Measurements from ENCODE around the gene NOL4L. TPM values are rescaled to one million over a fixed set of nuclear protein-coding genes. Genes with fewer than 3 reads are reported as not detected.
"Not testable (repeated sequence)": the region's sequence is repeated elsewhere in the genome, so short reads cannot be mapped to it uniquely, and the experiment has no call there.

The NOL4L gene
- polyA plus RNA-seq, 3 donors: 50.6 to 67.3 (median 57.2) TPM

DNA sequence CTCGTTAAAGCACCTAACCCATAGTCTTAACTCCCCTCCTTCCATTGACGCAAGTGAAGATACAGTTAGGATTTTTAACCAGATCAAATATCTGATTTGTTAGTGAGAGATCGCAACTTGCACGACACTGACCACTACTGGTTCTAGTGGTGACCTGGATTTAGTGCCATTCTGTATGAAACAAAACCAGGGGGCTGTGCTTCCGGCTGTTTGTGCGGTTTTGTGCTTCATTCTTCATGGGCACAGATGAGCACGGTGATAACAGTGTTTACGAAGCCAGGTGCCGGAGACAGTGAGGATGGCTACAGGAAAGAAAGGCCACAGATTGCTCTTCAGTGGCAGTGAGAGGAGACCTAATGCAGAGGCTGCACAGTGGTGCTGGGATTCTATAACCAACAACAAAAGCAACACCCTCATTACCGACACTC is 75.5 kb downstream of the NOL4L start:
- no peak for DNase-seq (ENCODE audit: extremely low read depth in 1 of 11, low read depth in 9 of 11, low spot score in 4 of 11)

DNA sequence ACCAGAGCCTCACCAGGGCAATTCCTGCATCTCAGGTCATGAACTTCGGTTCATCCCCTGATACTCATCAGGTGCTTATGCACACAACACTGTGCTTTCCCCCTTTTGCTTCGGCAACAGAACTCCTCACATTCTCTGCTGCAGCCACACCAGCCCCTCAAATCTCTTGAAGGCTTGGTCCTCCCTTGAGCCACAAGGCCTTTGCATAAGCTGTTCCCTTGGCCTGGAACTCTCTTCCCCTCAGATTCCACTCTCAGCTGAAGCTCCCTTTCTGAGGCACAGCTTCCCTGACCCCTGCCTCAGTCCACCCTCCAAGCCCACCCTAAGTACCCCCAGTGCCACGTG is 76.4 kb downstream of the NOL4L start:
- DNase-seq (ENCODE audit: extremely low read depth in 1 of 11, low read depth in 9 of 11, low spot score in 4 of 11): no peak

DNA sequence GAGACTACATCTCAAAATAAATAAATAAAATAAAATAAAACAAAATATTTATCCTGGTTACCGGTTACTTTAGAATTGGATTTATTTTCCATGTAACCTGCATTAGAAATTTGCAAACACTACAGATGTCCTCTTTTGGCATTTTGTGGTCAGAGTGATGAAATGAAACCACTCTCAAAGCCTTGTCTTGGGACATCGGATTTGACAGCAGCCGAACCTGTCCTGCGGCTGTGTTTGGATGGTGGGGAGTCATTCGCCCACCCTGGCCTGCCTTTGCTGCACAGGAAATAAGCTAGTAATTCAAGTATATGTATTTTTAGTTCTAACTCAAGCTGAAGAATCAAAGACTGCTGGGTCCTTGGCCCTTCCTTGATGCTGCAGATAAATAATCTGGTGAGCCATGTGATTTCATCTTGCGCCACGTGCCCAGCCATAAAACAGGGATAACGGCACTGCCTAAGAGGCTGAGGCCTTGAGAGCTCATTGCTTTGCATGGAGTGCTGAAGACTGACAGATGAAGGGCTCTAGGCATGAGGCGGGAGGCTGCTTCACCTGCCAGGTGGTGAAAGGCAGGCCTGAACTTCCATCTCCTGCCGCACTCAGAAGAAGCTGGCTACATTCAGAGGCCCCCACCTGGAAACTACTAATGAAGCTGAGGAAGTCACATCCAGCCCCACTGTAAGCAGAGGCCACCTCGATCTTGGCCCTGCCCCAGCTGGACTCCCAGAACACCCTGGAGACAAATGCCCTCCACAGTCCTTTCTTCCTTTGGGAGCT is 76.9 kb downstream of the NOL4L start:
- no peak for DNase-seq (ENCODE audit: extremely low read depth in 1 of 11, low read depth in 9 of 11, low spot score in 4 of 11)

DNA sequence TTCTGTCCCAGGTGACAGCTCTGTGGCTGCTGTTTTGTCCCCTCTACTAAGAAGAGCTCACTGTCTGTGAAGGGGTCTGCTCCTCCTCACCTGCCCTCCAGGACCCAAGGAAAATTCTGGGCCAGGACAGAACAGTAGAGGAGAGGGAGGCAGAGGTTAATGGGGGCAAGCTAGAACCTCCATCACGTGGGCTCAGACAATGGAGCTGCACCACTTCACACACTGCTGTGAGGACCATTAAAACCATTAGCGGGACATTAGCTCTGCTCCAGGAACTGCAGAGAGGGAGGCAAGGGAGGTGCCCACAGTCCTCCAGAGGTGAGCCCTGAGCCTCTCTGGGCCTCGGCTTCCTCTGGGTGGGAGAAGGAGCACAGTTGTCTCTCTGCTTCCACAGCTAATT is 78.4 kb downstream of the NOL4L start:
- no peak for DNase-seq (ENCODE audit: extremely low read depth in 1 of 11, low read depth in 9 of 11, low spot score in 4 of 11)

GRCh38 chr20:32505723-32506473 is 79.2 kb downstream of the NOL4L start:
- no peak for DNase-seq (ENCODE audit: extremely low read depth in 1 of 11, low read depth in 9 of 11, low spot score in 4 of 11)

DNA sequence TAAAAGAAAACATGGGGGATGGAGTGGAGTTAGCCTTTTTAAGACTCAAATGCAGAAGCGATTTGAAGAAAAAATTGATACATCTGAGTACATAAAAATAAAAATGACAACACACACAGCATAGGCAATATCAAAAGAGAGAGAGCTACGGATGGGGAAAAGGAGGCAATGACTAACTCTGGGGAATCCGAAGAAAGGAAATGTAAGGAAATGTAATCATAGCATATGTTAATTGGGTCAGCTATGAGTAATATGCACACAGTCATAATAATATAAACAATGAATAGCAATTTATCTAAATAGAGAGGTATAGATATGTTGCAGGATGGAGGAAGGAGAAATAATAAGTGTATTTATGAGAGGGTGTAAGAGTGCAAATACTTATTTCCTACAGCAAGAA is 83.4 kb downstream of the NOL4L start:
- DNase-seq (ENCODE audit: extremely low read depth in 1 of 11, low read depth in 9 of 11, low spot score in 4 of 11): no peak

DNA sequence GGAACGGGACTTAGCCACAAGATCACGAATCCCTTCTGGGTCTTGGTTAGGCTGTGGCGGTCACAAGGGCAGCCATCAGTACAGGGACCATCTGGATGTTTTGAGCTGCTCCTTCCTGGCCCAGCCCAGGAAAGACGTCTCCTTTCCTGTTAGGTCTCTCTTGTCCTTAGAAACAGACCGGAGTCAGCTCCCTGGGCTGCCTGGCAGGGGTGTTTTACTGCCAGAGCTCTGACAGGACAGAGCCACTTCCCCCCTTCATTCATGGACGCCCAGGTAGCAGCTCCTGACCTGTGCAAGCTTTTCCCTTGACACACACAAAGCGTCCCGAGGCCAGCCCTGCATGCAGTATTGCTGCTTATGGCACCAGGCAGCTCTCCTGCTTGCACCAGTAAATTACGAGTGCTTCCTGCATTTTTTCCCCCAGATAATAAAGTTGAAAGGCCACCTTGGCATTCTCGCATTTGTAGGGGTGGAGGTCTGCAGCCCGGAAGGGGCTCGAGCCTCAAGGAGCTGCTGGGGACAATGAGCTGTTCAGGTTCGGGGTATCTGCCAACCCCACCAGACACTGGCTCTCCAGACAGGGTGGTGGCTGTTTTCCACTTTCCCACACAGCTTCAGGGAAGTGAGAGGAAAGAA is 87.4 kb downstream of the NOL4L start:
- DNase-seq (ENCODE audit: extremely low read depth in 1 of 11, low read depth in 9 of 11, low spot score in 4 of 11): no peak

GRCh38 chr20:32496811-32497533 is 88.2 kb downstream of the NOL4L start:
- DNase-seq (ENCODE audit: extremely low read depth in 1 of 11, low read depth in 9 of 11, low spot score in 4 of 11): no peak

DNA sequence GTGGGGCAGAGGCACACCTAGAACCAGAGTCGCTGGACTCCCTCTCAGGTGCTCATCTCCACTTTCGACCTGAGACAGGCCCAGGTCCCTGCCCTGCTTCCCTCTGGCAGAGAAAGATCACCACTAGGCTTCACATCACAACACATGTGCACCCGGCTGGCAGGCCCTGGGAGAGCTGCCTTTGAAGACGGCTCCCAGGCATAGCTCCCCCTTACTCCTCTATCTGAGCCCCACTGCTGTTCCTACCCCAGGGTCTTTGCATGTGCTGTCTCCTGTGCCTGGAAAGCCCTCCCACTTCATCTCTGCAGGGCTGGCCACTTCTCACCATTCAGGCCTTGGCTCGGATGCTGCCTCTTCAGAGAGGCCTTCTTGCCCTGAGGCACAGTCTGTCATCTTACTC is 89.2 kb downstream of the NOL4L start:
- no peak for DNase-seq (ENCODE audit: extremely low read depth in 1 of 11, low read depth in 9 of 11, low spot score in 4 of 11)

- no peak for DNase-seq (ENCODE audit: extremely low read depth in 1 of 11, low read depth in 9 of 11, low spot score in 4 of 11)
Measured at GRCh38 chr20:32495217-32495565, 89.9 kb downstream of the NOL4L start.

DNA sequence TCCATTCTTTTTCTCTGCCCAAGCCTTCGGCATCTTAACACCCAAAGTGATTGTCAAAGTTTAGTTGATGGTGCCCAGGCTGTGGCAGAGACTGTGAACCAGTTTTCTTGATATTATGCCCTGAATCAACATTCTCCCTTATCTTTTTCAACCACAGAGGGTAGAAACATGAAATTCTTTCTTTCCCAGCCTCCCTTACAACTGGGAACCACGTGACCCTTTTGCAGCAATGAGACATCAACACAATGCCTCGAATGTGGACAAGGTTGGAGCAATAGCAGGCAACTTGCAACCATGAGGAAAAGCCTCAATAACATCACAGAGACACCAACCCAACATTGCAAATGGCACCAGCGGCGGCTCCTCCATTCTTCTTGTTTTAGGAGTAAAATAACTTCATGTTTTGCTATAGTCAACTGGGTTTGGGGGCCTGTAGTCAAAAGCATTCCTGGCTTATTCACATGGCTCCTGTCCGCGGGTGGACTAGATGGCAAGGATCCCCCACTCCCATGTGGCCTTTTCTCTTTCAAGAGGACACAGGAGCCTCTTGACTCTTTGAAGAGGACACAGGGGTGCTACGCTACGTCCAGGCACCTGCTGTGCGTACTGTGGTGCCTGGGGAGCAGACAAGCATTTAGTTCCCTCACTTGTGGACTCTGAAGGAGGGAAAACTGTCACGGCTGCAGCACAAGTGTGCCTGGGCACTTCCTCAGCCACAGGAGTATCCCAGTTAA is 90.5 kb downstream of the NOL4L start:
- no peak for DNase-seq (ENCODE audit: extremely low read depth in 1 of 11, low read depth in 9 of 11, low spot score in 4 of 11)

- DNase-seq (ENCODE audit: extremely low read depth in 1 of 11, low read depth in 9 of 11, low spot score in 4 of 11): no peak
Measured at GRCh38 chr20:32493356-32493755, 91.8 kb downstream of the NOL4L start.

DNA sequence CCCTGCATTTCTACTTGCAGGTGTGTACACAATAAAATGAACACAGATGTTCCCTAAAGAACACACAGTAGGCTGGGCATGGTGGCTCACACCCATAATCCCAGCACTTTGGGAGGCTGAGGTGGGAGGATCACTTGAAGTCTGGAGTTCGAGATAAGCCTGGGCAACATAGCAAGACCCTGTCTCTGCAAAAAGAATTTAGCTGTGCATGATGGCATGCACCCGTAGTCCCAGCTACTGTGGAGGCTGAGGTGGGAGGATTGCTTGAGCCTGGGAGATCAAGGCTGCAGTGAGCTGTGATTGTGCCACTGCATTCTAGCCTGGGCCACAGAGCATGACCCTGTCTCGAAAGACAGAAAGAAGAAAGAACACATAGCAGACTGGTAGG is 93.4 kb downstream of the NOL4L start:
- not testable (repeated sequence) for DNase-seq (ENCODE audit: extremely low read depth in 1 of 11, low read depth in 9 of 11, low spot score in 4 of 11)

- DNase-seq (ENCODE audit: extremely low read depth in 1 of 11, low read depth in 9 of 11, low spot score in 4 of 11): no peak
Measured at GRCh38 chr20:32490942-32491763, 94.0 kb downstream of the NOL4L start.

GRCh38 chr20:32488066-32488838 is 96.9 kb downstream of the NOL4L start:
- DNase-seq (ENCODE audit: extremely low read depth in 1 of 11, low read depth in 9 of 11, low spot score in 4 of 11): no peak

GRCh38 chr20:32487381-32487780 is 97.8 kb downstream of the NOL4L start:
- no peak for DNase-seq (ENCODE audit: extremely low read depth in 1 of 11, low read depth in 9 of 11, low spot score in 4 of 11)

GRCh38 chr20:32485770-32486478 is 99.2 kb downstream of the NOL4L start:
- DNase-seq (ENCODE audit: extremely low read depth in 1 of 11, low read depth in 9 of 11, low spot score in 4 of 11): no peak
